Tibial nerve (tissue), 4 donors: ENCODE measurements around the gene ARPC2. TPM values are rescaled to one million over a fixed set of nuclear protein-coding genes. Genes with fewer than 3 reads are reported as not detected.
A peak's percentile ranks its signal among the peaks of the same experiment; 100 is the strongest.

ENCODE experiments used
- DNase-seq, 2 donors: peaks; one replicate each; pipeline ENCODE4 v3.0.0-alpha.2; 2019; ENCODE audit warnings: low spot score in 2 of 2
- H3K27ac ChIP-seq, 4 donors: fragments of 200-600 bp; sonication (generic) in 3 of 4; one replicate each; pipeline ENCODE4 v1.5.1; 2017 to 2019; ENCODE audit warnings: mild to moderate bottlenecking in 1 of 4
- H3K27me3 ChIP-seq, 2 donors: fragments of 200-600 bp; sonication (generic) in 1 of 2; one replicate each; pipeline versions ENCODE4 v1.5.1 to v1.6.0; 2017 to 2019
- H3K36me3 ChIP-seq, 3 donors: fragments of 200-600 bp; sonication (generic); one replicate each; pipeline ENCODE4 v1.5.1; 2018 to 2019
- H3K4me1 ChIP-seq, 4 donors: fragments of 200-600 bp; sonication (generic) in 3 of 4; one replicate each; pipeline ENCODE4 v1.5.1; 2017 to 2019
- H3K4me3 ChIP-seq, 4 donors: fragments of 200-600 bp; sonication (generic) in 3 of 4; one replicate each; pipeline ENCODE4 v1.5.1; 2017 to 2019; ENCODE audit warnings: mild to moderate bottlenecking in 1 of 4, moderate library complexity in 1 of 4
- H3K9me3 ChIP-seq, 4 donors: fragments of 200-600 bp; sonication (generic) in 3 of 4; one replicate each; pipeline ENCODE4 v1.5.1; 2017 to 2019
- EP300 ChIP-seq, 2 donors: sonication (generic); formaldehyde crosslinking; IDR thresholded peaks; one replicate each; pipeline ENCODE4 v1.6.1; 2017; ENCODE audit warnings: antibody characterized with exemption in 2 of 2, mild to moderate bottlenecking in 1 of 2
- POLR2A ChIP-seq, 2 donors: fragments of 450-650 bp; IDR thresholded peaks; one replicate each; pipeline ENCODE4 v1.6.1; 2017; ENCODE audit warnings: antibody characterized with exemption in 2 of 2, mild to moderate bottlenecking in 2 of 2, moderate library complexity in 2 of 2
- WGBS, 2 donors: methylation state at CpG; one replicate each; pipeline ENCODE4 v1.1.5; 2018; 5-methylcytosine and 5-hydroxymethylcytosine counted together
- total RNA-seq, 4 donors: library from RNA; depleted of rRNA; stranded (reverse); fragments of >200 nt; gene quantifications; one replicate each; pipeline ENCODE4 v1.1.0, GENCODE V29; 2016
- TF ChIP-seq, protein P1 (sequence below), 5 experiments: fragments of 200-600 bp in 3 of 5; fragments of 450-650 bp in 2 of 5; sonication (generic) in 3 of 5; IDR thresholded peaks; one replicate each; pipeline ENCODE4 v1.5.1; 2016 to 2019; ENCODE audit warnings: antibody characterized with exemption in 5 of 5, mild to moderate bottlenecking in 3 of 5, moderate library complexity in 2 of 5

The ARPC2 gene
- total RNA-seq, 4 donors from 2014 or later = 193 to 248 (median 222) TPM

DNA sequence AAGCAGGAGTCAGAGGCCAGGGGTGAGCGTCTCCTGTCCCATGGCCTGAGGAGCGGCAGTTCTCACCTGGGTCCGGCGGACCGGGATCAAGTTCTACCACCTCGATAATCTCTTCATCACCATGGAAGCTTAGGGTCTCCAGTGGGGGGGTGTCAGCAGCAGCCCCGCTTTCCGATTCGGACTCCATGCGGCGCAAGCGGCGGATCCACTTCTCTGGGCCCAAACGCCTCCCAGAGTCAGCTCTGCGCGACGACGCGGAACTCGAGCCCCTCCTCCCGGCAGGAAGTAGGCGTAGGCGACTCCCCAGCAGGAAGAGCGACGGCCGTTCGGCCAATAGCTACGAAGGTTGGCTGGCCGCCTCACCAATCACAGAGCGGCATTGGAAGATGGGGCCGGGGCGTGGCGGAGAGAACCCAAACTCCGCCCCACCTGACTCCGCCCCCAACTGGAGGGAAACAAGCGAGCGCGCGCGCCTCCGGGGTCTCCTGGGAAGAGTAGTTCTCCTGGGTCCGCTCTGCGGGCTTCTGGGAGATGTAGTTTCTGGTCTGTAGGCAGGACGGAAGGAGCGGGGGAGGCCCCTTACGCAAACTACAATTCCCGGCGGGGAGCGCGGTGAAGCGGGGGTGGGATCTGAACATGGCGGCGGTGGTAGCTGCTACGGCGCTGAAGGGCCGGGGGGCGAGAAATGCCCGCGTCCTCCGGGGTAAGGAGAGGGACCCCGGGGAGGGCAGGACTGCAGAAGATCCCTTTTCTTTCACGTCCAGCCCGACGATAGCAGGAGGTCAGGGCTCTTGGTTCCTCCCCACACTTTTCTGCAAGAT, 53.1 kb downstream of the ARPC2 start, which contains the start of the genes AAMP and PNKD:
Gene AAMP, minus strand, starts transcription at position 238 of the 821 bp plus-strand sequence. Its CDS starts 51 bp downstream, at position 187.
Gene PNKD, plus strand, starts transcription at position 620 of the 821 bp plus-strand sequence. Its CDS starts 17 bp downstream, at position 637.
- no peaks in the 10 kb centered on the region for H3K27me3 ChIP-seq
- H3K36me3 ChIP-seq = peaks cover 0 to 49% (median 5%) of the 10 kb centered on the region in 3 donors
- DNase-seq = peak; percentile 100
- 1% methylated on average over 25 to 63 of the region's 64 CpGs for WGBS, 2 donors
- H3K4me3 ChIP-seq = peak within 1 kb of the TSS; percentile 78 to 99 (median 92)
- peak within 1 kb of the TSS; percentile 73 to 95 (median 90) for H3K27ac ChIP-seq
- H3K4me1 ChIP-seq = peaks cover 5 to 68% (median 33%) of the 10 kb centered on the region in 4 donors
- peak; percentile 73 to 89 for TF ChIP-seq POLR2A (IDR thresholded peaks at IDR 0.05)
- TF ChIP-seq, protein P1, sequence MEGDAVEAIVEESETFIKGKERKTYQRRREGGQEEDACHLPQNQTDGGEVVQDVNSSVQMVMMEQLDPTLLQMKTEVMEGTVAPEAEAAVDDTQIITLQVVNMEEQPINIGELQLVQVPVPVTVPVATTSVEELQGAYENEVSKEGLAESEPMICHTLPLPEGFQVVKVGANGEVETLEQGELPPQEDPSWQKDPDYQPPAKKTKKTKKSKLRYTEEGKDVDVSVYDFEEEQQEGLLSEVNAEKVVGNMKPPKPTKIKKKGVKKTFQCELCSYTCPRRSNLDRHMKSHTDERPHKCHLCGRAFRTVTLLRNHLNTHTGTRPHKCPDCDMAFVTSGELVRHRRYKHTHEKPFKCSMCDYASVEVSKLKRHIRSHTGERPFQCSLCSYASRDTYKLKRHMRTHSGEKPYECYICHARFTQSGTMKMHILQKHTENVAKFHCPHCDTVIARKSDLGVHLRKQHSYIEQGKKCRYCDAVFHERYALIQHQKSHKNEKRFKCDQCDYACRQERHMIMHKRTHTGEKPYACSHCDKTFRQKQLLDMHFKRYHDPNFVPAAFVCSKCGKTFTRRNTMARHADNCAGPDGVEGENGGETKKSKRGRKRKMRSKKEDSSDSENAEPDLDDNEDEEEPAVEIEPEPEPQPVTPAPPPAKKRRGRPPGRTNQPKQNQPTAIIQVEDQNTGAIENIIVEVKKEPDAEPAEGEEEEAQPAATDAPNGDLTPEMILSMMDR (IDR thresholded peaks at IDR 0.05) = peak in 2 of 5 experiments; percentile 17 to 44
- TF ChIP-seq EP300 (IDR thresholded peaks at IDR 0.05) = peak; percentile 93 to 98
- no peaks in the 10 kb centered on the region for H3K9me3 ChIP-seq

GRCh38 chr2:218270721-218271486, 53.9 kb downstream of the ARPC2 start:
- TF ChIP-seq, protein P1 (IDR thresholded peaks at IDR 0.05) = no peak
- TF ChIP-seq EP300 (IDR thresholded peaks at IDR 0.05) = no peak
- TF ChIP-seq POLR2A (IDR thresholded peaks at IDR 0.05) = no peak
- Histone ChIP-seq H3K9me3 (no peaks in the 10 kb centered on the region), H3K4me1 (peaks cover 5 to 70% (median 33%) of the 10 kb centered on the region in 4 donors), H3K36me3 (peaks cover 0 to 49% (median 12%) of the 10 kb centered on the region in 3 donors), H3K4me3 (peak overlapping the region; percentile 78 to 99 (median 92)), H3K27ac (peak overlapping the region; percentile 47 to 95 (median 74)), H3K27me3 (no peaks in the 10 kb centered on the region)
- WGBS, 2 donors = 3 to 10% methylated on average over 18 to 23 of the region's 23 CpGs
- no peak for DNase-seq

GRCh38 chr2:218271487-218271797, 54.5 kb downstream of the ARPC2 start:
- Histone ChIP-seq H3K27me3 (no peaks in the 10 kb centered on the region), H3K9me3 (no peaks in the 10 kb centered on the region), H3K27ac (peak overlapping the region; percentile 47 to 95 (median 74)), H3K4me1 (peaks cover 5 to 70% (median 33%) of the 10 kb centered on the region in 4 donors), H3K4me3 (peak overlapping the region in 3 of 4 donors; percentile 90 to 99 (median 94)), H3K36me3 (peaks cover 0 to 49% (median 17%) of the 10 kb centered on the region in 3 donors)
- 35 to 40% methylated on average over 4 of the region's 4 CpGs for WGBS, 2 donors
- DNase-seq = no peak
- TF ChIP-seq, protein P1 (IDR thresholded peaks at IDR 0.05) = no peak
- no peak for TF ChIP-seq POLR2A (IDR thresholded peaks at IDR 0.05)

GRCh38 chr2:218271865-218272530, 55.0 kb downstream of the ARPC2 start:
- peak overlapping the region in 1 of 4 donors; percentile 94 for H3K4me3 ChIP-seq
- H3K9me3 ChIP-seq = no peaks in the 10 kb centered on the region
- H3K4me1 ChIP-seq = peaks cover 5 to 70% (median 33%) of the 10 kb centered on the region in 4 donors
- no peaks in the 10 kb centered on the region for H3K27me3 ChIP-seq
- no peak for DNase-seq
- peak overlapping the region; percentile 47 to 95 (median 74) for H3K27ac ChIP-seq
- H3K36me3 ChIP-seq = peaks cover 0 to 49% (median 23%) of the 10 kb centered on the region in 3 donors
- 24 to 33% methylated on average over 5 of the region's 5 CpGs for WGBS, 2 donors
- TF ChIP-seq EP300 (IDR thresholded peaks at IDR 0.05) (no peak), POLR2A (IDR thresholded peaks at IDR 0.05) (no peak)
- TF ChIP-seq, protein P1 (IDR thresholded peaks at IDR 0.05) = no peak
